NCI-H1436 (cell line): Measurements from ENCODE around the gene ADPRM.
"Not testable (repeated sequence)": the region's sequence is repeated elsewhere in the genome, so short reads cannot be mapped to it uniquely, and the experiment has no call there.

ENCODE experiments used
- DNase-seq: peaks from one replicate; lab custom pipeline; 2025; lab: John Stamatoyannopoulos, UW

The ADPRM gene, protein sequence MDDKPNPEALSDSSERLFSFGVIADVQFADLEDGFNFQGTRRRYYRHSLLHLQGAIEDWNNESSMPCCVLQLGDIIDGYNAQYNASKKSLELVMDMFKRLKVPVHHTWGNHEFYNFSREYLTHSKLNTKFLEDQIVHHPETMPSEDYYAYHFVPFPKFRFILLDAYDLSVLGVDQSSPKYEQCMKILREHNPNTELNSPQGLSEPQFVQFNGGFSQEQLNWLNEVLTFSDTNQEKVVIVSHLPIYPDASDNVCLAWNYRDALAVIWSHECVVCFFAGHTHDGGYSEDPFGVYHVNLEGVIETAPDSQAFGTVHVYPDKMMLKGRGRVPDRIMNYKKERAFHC

GRCh38 chr17:10697092-10698081 lies at the start of gene ADPRM, which contains the start of gene SCO1:
ADPRM (plus strand) TSS chr17:10697594; CDS start chr17:10704927, 7,333 bp downstream.
SCO1 (minus strand) TSS chr17:10697533; CDS start chr17:10697507, 26 bp downstream.
- DNase-seq: peak; percentile 89

DNA sequence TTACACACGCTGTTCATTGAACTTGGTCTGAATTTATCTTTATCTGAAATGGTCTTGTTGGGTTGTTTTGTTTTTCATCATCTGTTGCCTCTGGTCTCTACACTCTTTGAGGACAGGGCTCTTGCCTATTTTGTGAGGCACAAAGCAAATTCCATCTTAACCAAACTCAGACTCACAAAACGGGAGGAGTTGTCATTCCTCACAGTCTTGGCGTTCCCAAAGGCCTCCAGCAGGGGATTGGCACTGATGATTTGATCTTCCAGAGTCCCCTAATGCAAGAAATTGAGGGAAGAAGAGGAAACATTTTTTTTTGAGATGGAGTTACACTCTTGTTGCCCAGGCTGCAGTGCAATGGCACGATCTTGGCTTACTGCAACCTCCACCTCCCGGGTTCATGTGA lies 49.0 kb upstream of the ADPRM start:
- no peak for DNase-seq

GRCh38 chr17:10648956-10649355 lies 48.4 kb upstream of the ADPRM start:
- no peak for DNase-seq

- no peak for DNase-seq
Measured at GRCh38 chr17:10649602-10650001, 47.8 kb upstream of the ADPRM start.

DNA sequence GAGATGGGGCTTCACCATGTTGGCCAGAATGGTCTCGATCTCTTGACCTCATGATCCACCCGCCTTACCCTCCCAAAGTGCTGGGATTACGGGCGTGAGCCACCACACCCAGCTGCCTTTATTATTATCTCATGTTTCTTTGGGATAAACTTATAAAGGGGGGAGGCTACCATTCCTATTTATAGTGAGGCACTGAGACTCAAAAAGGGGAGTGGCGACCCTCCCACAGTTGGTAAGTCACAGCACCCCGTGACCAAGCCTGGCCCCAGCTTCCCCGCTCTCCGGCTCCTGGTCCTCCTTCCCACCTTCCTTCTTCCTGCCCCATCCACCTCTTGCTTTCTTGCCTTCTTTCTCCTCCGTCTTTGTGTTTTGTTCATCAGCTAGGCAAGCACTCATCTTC lies 45.5 kb upstream of the ADPRM start:
- DNase-seq: no peak

- no peak for DNase-seq
Measured at GRCh38 chr17:10652984-10653659, 44.3 kb upstream of the ADPRM start.

DNA sequence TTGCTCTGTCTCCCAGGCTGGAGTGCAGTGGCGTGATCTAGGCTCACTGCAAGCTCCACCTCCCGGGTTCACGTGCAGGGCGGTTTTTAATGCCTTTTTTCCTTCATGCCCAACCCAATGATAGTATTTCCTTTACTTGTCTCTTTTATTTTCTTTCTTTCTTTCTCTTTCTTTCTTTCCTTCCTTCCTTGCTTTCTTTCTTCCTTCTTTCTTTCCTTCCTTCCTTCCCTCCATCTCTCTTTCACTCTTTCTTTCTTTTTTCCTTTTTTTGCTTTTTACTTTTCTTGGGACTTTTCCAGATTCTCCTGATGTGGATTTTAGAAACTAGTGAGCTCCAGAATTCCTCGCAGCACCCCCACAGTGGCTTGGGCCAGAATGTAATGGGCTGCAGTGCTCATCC lies 43.4 kb upstream of the ADPRM start:
- DNase-seq: no peak

- DNase-seq: no peak
Measured at GRCh38 chr17:10657148-10657547, 40.2 kb upstream of the ADPRM start, which contains the start of gene MYH3. MYH3 (minus strand) TSS chr17:10657309; CDS start chr17:10655064, 2,245 bp downstream.

DNA sequence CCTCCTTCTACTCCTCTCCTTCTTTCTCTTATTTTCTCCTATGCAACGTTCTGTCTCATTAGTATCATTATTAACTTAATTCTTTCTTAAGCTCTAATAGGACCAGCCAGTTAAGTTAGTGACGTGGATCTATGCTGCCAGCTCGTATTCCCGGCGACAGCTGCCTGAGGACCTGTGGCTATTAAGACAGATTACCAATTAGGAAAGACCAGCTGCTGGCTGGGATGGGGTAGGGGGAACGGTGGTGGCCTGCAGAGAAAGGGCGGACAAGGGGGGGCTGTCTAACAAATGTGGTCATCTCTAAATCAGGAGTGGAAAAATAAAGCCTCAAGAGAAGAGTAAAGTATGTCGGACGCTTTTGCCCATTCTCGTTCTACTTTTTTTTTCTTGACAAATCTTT lies 39.5 kb upstream of the ADPRM start:
- DNase-seq: no peak

GRCh38 chr17:10661437-10661836 lies 36.0 kb upstream of the ADPRM start:
- no peak for DNase-seq

DNA sequence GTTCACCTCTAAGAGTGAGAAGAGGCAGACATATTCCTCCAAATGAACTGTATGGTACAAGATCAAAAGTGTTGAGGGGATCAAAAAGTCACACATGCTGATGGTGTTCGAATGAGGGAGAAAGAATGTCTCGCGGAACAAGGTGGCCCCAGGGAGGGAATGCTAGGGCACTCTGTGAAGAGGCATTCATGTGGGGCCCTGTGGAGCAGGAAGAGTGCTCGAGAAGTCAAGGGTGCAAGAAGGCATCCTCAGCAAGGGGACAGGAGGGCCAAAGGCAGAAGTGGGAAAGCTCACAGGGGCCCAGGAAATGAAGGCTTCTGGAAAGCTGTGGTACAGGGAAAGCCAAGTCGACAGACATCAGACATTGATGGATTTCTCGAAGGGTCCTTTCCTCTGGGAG lies 34.2 kb upstream of the ADPRM start:
- no peak for DNase-seq

GRCh38 chr17:10664571-10664970 lies 32.8 kb upstream of the ADPRM start:
- DNase-seq: no peak

GRCh38 chr17:10666906-10667305 lies 30.5 kb upstream of the ADPRM start:
- no peak for DNase-seq

GRCh38 chr17:10668775-10669174 lies 28.6 kb upstream of the ADPRM start:
- DNase-seq: no peak

- DNase-seq: no peak
Measured at GRCh38 chr17:10673312-10673711, 24.1 kb upstream of the ADPRM start.

DNA sequence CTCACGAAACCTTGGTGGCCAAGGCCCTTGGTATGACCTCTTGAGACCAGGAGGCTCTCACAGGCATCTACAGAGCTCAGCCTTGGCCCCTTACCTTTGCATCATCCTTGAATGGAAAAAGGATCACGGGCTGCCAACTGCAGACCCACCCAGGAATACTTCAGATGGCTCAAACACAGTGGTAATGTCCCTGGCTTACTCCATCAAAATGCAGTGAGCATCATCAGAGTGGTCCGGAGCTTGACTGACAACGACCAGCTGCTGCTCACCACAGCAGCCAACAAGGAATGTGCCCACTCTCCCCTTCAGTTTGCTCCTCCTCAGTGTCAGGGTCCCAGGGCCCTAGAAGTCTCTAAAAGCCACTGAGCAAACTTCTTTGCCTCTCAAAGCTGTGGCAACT lies 22.7 kb upstream of the ADPRM start:
- DNase-seq: no peak

DNA sequence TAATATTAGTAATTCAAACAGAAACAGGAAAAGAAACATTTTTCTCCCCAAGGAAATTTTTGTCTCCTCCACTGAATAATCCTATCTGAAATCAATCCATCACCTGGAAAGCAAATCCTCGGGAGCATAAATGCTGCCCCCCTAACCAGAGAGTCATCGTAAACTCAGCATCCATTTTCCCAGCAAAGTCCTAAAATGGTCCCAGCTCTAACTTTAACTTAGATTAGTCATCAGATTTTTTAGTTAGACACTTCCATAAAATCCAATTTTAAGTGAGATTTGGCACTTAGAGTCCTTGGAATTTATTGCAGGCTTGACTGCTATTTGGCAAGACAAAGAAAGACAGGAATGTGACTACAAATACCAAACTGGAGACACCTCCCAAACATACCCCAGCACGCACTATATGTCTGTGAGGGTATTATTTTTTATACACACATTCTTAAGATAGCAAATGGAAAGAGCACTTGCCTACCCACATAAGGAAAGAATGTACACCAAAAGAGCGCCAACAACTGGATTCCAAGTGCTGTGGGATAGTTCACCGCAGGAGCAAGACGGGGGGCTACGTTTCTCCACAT lies 15.4 kb upstream of the ADPRM start:
- DNase-seq: no peak

- DNase-seq: no peak
Measured at GRCh38 chr17:10683853-10684252, 13.5 kb upstream of the ADPRM start.

- DNase-seq: no peak
Measured at GRCh38 chr17:10687499-10687898, 9.9 kb upstream of the ADPRM start.

GRCh38 chr17:10695875-10696407 lies 1.5 kb upstream of the ADPRM start:
- not testable (repeated sequence) for DNase-seq

DNA sequence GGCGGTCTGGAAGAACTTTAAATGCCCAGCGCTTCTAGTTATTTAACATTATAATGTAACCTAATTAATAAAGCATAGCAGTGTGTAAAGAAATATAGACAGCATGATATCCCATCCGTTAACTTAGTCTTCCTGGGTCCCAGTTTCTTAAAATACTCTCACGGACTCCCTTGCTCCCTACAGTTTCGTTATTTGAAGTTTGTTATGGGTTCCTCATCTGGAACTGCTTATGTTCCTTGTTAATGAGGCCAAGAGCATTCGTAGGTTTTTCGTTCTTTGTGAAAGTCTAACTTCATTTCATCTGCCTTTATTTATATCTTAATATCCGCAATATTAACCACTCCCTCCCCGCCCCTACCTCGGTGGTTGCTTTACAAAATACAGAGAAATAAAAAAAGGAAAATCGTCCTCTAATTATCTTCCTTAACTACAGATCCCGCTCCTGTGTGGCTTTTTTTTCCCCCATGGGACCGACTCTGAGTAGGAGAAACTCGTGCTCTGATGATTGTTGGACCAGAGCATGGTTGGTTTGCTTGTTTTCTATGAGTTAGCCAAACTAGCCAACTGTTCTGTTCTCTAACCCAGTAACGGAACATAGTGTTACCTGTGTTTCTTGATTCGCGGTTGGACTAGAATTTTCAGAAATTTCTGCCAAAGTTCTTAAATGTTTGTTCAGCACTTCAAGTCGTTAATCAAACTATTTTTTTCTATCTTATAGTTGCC lies 863 bp downstream of the ADPRM start:
- DNase-seq: no peak
